Measurements from ENCODE around the gene DAB1.

The DAB1 gene

GRCh38 chr1:57007948-57008347 lies 415.9 kb downstream of the DAB1 start:
- DNase-seq, result no peak

- DNase-seq, result no peak
Measured at GRCh38 chr1:57007472-57007871, 416.4 kb downstream of the DAB1 start.

- DNase-seq, result no peak
Measured at GRCh38 chr1:57003398-57004139, 420.3 kb downstream of the DAB1 start.

- no peak for DNase-seq
Measured at GRCh38 chr1:56995414-56996100, 428.3 kb downstream of the DAB1 start.

- DNase-seq, result no peak
Measured at GRCh38 chr1:56993475-56993874, 430.4 kb downstream of the DAB1 start.

GRCh38 chr1:56992318-56993125 lies 431.3 kb downstream of the DAB1 start:
- DNase-seq, result no peak

- no peak for DNase-seq
Measured at GRCh38 chr1:56991576-56991975, 432.3 kb downstream of the DAB1 start.

- no peak for DNase-seq
Measured at GRCh38 chr1:56986397-56986796, 437.5 kb downstream of the DAB1 start.

- no peak for DNase-seq
Measured at GRCh38 chr1:56985857-56986256, 438.0 kb downstream of the DAB1 start.

- no peak for DNase-seq
Measured at GRCh38 chr1:56983484-56983883, 440.4 kb downstream of the DAB1 start.

GRCh38 chr1:56979986-56980755 lies 443.7 kb downstream of the DAB1 start:
- DNase-seq, result no peak

- no peak for DNase-seq
Measured at GRCh38 chr1:56978819-56979218, 445.0 kb downstream of the DAB1 start.

GRCh38 chr1:56977910-56978309 lies 445.9 kb downstream of the DAB1 start:
- DNase-seq, result no peak

GRCh38 chr1:56975446-56975845 lies 448.4 kb downstream of the DAB1 start:
- no peak for DNase-seq

- DNase-seq, result no peak
Measured at GRCh38 chr1:56973923-56974742, 449.7 kb downstream of the DAB1 start.

- no peak for DNase-seq
Measured at GRCh38 chr1:56972976-56973375, 450.9 kb downstream of the DAB1 start.

- DNase-seq, result no peak
Measured at GRCh38 chr1:56970280-56970679, 453.6 kb downstream of the DAB1 start.

GRCh38 chr1:56968878-56969495 lies 454.9 kb downstream of the DAB1 start:
- no peak for DNase-seq

- DNase-seq, result no peak
Measured at GRCh38 chr1:56967900-56968832, 455.7 kb downstream of the DAB1 start.

GRCh38 chr1:56967355-56967754 lies 456.5 kb downstream of the DAB1 start:
- DNase-seq, result no peak

GRCh38 chr1:56966698-56966999 lies 457.2 kb downstream of the DAB1 start:
- DNase-seq, result no peak

Data from amniotic stem cell (primary cell).